K562 (cell line): ENCODE data around the gene SLC5A10. TPM values are rescaled to one million over a fixed set of nuclear protein-coding genes. Genes with fewer than 3 reads are reported as not detected.

ENCODE experiments used
- GTF3C2 ChIP-seq: IDR thresholded peaks from 3 replicates; pipeline ENCODE4 v1.6.1; 2011; ENCODE audit warnings: borderline replicate concordance, mild to moderate bottlenecking, moderate library complexity; ENCODE audit not compliant: insufficient read length; ENCODE audit errors: extremely low read depth
- IRF9 ChIP-seq: fragments of 450-650 bp; IDR thresholded peaks from 2 replicates; pipeline ENCODE4 v1.6.1; 2016; ENCODE audit warnings: missing biosample characterization, missing genetic modification characterization
- MTA3 ChIP-seq: fragments of 450-650 bp; formaldehyde crosslinking; IDR thresholded peaks from 2 replicates; pipeline ENCODE4 v1.6.1; 2017; ENCODE audit warnings: mild to moderate bottlenecking, borderline replicate concordance
- MTF1 ChIP-seq: fragments of 250-450 bp; sonication (Bioruptor Pico); IDR thresholded peaks from 2 replicates; pipeline ENCODE4 v1.9.0; 2021; ENCODE audit warnings: moderate library complexity, mild to moderate bottlenecking, inconsistent platforms, borderline replicate concordance
- MYNN ChIP-seq, 2 experiments: sonication (generic); formaldehyde crosslinking in 1 of 2; IDR thresholded peaks; 2 replicates each; pipeline versions ENCODE4 v1.5.0 to v1.6.1; 2016 to 2020; ENCODE audit warnings: antibody characterized with exemption in 1 of 2, missing genetic modification reagents in 1 of 2
- NONO ChIP-seq, 2 experiments: fragments of 200-400 bp in 1 of 2; fragments of 450-650 bp in 1 of 2; formaldehyde crosslinking in 1 of 2; IDR thresholded peaks; 2 replicates each; pipeline ENCODE4 v1.6.1; 2017; ENCODE audit warnings: low read depth in 2 of 2, mild to moderate bottlenecking in 2 of 2, moderate library complexity in 2 of 2, low read length in 1 of 2
- TOE1 ChIP-seq, 2 experiments: fragments of 450-650 bp in 1 of 2; sonication (generic) in 1 of 2; formaldehyde crosslinking in 1 of 2; IDR thresholded peaks; 2 replicates each; pipeline versions ENCODE4 v1.7.1 to v1.8.0; 2016 to 2022; ENCODE audit warnings: borderline replicate concordance in 2 of 2, mild to moderate bottlenecking in 2 of 2, antibody characterized with exemption in 1 of 2, inconsistent platforms in 1 of 2, low read depth in 1 of 2, missing genetic modification reagents in 1 of 2, moderate library complexity in 1 of 2
- ZFPM2 ChIP-seq: fragments of 250-450 bp; sonication (Bioruptor Pico); IDR thresholded peaks from 2 replicates; pipeline ENCODE4 v1.5.1; 2022; ENCODE audit warnings: mild to moderate bottlenecking
- polyA plus RNA-seq, 8 experiments: library from polyadenylated mRNA; depleted of rRNA in 4 of 8; stranded (reverse) in 5 of 8; unstranded in 3 of 8; fragments of >200 nt; fragmentation: Nextera tagmentation in 2 of 8; fragmentation: Illumina TruSeq in 1 of 8; extraction: Ambion mirVana in 2 of 8; extraction: Trizol in 1 of 8; gene quantifications; 2 replicates each; pipeline versions ENCODE4 v1.2.1 to v1.2.3, GENCODE V29; 2011 to 2014; ENCODE audit warnings: inconsistent platforms in 1 of 8, missing spikeins in 1 of 8
- total RNA-seq, 7 experiments: library from RNA; depleted of rRNA in 6 of 7; stranded (reverse); fragments of >200 nt in 6 of 7; fragmentation: Illumina TruSeq in 2 of 7; extraction: Trizol in 2 of 7; gene quantifications; 2 replicates each; pipeline versions ENCODE4 v1.2.1 to v1.2.3, GENCODE V29; 2011 to 2021; ENCODE audit warnings: low replicate concordance in 1 of 7

Gene SLC5A10
- total and polyA plus RNA-seq, 9 of the 15 experiments (the other 6 are each of a cell fraction or from before 2014, with no cell fraction given) = 0.03 to 0.09 (median 0.03) TPM; not detected in 5

GRCh38 chr17:18956581-18956980 lies 4.6 kb downstream of the SLC5A10 start (continued):
- TF ChIP-seq NONO (IDR thresholded peaks at IDR 0.05; ENCODE audit: low read depth in 2 of 2, low read length in 1 of 2) = no peak
- no peak for TF ChIP-seq MTA3
- no peak for TF ChIP-seq MYNN (IDR thresholded peaks at IDR 0.05)
- TF ChIP-seq MYNN (CRISPR knock-in tag; IDR thresholded peaks at IDR 0.05) = no peak
- no peak for TF ChIP-seq ZFPM2 (CRISPR knock-in tag)
- TF ChIP-seq IRF9 = no peak
- no peak for TF ChIP-seq GTF3C2
- no peak for TF ChIP-seq TOE1 (IDR thresholded peaks at IDR 0.05; ENCODE audit: borderline replicate concordance)
- TF ChIP-seq TOE1 (CRISPR knock-in tag; IDR thresholded peaks at IDR 0.05; ENCODE audit: borderline replicate concordance, low read depth) = no peak
- no peak for TF ChIP-seq MTF1 (CRISPR knock-in tag)
